CD1c-positive myeloid dendritic cell (primary cell): ENCODE measurements around the gene CCDC182.

Experiments used
- DNase-seq: peaks from one replicate; pipeline ENCODE4 v3.0.0-alpha.2; 2016; ENCODE audit errors: extremely low spot score

CCDC182 gene

DNA sequence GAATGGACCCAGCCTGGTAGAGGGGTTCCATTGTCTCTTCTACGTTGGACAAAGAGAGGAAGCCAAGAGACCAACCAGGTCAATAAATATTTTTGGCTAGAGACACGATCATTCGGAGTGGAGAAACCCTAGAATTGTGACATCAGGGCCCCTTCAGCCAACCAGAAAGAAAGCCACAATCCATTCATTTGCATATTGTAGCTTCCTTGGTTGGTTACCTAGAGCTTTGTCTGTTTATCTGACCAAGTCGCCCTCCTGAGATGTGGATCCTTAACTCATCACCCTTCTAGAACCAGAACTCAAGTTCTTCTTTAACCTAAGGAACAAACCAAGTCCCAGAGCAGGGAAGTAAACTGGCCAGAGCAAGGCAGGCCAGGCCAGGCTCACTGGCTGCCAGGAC is at the start of gene CCDC182:
Gene CCDC182, minus strand, starts transcription at position 58 of the 400 bp plus-strand sequence. Its CDS starts 27 bp downstream, at position 31.
- DNase-seq: peak; percentile 4

GRCh38 chr17:57794841-57795240 is 49.7 kb upstream of the CCDC182 start:
- no peak for DNase-seq

DNA sequence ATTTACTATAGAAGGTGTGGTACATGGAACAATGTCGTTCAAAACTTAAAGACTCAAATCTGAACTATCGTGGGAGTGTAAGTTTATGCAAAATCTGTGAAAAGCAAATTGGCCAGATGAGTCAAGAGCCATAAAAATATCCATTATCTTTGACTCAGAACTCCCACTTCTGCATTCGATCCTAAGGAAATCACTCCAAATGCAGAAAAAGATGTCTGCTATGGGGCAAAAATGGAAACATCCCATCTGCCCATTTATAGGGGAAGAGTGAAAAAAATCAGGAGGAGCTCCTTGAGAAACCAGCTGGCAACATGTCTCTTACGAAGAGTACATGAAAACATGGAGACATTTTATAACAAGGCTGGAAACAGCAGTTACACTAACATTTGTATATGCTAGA is 43.6 kb upstream of the CCDC182 start:
- DNase-seq: peak; percentile 42

DNA sequence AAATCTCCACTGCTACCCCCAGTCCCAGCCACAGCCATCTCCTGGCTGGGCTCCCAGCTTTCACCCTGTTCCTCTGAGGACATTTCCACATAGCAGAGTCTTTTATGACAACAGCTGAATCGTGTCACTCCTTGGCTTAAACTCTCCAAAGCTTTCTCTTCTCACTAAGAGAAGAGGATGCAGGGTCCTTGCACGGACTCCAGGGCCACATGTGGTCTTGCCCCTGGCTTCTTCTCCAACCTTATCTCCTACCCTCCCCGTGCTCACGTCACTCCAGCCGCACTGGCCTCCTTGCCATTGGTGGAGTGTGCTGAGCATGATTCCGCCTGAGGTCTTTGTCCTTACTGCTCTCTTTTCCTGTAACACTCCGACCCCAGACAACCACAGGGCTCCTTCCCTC is 39.9 kb upstream of the CCDC182 start:
- DNase-seq: no peak

- no peak for DNase-seq
These were observed 39.3 kb upstream of the CCDC182 start for GRCh38 chr17:57784226-57784895.

- DNase-seq: peak; percentile 94
These were observed 38.2 kb upstream of the CCDC182 start for GRCh38 chr17:57783338-57783742.

GRCh38 chr17:57782647-57783337 is 37.7 kb upstream of the CCDC182 start:
- peak; percentile 19 for DNase-seq

DNA sequence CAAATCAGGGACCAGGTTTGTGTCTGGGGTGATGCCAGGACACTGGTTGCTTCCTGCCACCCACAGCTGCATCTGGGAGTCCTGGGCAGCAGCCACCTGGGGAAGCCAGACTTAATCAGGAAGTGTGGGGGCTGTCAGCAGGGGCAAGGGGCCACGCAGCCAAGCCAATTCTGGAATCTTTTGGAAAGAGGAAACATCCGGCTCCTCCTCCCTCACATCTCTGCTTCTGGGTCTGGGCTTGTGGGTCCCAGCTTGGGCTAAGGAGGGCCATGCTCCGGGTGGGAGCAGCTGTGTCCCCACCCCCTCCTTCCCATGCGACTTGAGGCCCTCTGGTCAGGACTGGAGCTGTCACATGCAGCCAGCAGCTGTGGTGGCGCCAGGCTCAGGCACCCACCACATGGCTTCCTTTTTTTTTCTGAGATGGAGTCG is 37.0 kb upstream of the CCDC182 start:
- DNase-seq: peak; percentile 52

DNA sequence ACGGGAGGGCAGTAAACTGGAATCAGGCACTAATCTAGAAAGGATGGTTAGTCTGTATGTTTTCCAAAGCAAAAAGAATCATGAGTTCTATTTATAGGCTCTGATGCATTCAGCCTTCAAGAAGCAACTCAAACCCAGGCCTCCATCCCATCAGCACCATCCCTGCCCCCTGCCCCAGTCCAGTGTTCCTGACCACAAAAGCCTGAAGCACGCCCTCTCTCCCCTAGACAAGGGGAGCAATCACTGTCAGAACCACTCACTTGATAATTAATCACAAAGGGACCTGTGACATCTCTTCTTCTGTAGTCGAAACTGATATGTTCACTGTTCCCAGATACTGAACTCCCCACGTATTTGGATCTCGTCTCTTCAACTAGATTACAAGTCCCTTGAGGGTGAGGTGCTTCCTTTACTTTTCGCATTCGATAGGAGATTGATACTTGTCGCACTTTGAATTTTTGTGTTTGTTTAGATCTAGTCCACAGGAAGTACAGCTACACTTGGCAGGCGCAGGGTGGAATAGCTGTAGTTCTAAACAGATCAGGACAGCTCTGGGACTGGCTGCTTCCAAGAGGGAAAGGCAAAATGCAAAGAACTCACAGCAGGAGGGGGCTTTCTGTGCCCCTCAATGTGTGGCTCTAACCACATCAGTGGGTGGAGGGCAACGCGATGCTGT is 36.4 kb upstream of the CCDC182 start:
- DNase-seq: no peak

DNA sequence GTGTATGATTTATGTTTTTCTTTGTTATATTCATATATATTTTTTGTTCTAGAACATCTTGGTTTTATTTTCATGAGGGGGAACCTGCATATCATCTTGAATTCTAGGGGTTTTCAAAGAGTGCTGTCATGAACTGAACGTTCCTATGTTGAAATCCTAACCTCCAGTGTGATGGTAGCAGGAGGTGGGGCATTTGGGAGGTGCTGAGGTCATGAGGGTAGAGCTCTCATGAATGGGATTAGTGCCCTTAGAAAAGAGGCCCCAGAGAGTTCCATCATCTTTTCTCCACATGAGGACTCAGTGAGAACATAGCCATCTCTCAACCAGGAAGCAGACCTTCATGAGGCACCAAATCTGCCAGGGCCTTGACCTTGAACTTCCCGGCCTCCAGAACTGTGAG is 34.6 kb upstream of the CCDC182 start:
- no peak for DNase-seq

DNA sequence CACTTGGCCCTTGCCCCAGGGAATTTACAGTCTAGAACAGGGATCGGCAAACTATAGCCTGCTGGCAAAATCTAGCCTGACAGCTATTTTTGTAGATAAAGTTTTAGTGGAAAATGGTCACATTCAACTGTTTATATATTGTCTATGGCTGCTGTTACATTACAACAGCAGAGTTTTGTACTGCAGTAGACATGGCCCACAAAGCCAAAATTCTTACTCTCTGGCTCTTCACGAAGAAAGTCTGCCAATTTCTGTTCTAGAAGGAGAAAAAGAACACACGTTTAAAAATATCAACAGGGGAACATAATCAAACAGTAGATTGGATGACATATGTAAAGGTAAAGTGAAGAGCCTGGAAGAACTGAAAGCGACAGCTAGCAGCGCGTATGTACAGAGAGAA is 33.2 kb upstream of the CCDC182 start:
- no peak for DNase-seq

GRCh38 chr17:57776366-57776765 is 31.3 kb upstream of the CCDC182 start:
- no peak for DNase-seq

- no peak for DNase-seq
These were observed 29.8 kb upstream of the CCDC182 start for GRCh38 chr17:57774872-57775271.

DNA sequence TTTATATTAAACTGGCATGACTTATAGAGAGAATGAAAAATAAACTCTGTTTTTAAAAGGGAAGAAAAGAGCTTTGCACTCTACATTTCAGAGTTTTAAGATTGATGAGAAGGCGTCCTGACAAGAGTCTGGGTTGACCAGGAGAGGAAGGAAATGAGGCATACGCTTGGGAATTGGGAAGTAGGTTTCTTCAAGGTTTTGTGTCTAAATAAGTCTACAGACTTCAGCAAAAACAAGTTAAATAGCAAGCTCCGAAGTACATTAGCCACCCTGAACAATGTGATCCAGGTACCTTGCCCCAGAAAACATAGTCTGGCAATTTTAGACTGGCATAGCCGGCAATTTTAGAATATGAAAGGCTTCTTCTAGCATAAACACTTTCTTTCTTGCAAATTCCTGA is 28.5 kb upstream of the CCDC182 start:
- DNase-seq: peak; percentile 41

- no peak for DNase-seq
These were observed 27.7 kb upstream of the CCDC182 start for GRCh38 chr17:57772774-57773173.

DNA sequence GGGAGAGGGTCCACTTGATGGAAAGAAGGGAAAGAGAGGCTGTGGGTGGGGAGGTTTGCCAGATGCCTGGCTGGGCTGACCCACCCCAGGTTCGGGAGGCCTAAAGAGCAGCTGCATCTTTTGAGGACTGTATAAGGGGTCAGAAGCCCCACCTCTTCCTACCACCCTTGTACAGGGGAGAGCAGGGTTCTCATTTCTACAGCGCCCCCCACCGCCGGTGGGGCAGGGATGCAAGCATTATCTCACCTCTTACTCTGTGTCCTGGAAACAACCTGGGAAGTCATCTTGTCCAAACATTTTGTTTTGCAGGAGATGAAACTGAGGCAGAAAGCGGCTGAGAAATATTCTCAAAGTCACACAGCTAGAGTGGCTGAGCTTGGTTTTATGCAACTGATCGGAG is 22.5 kb upstream of the CCDC182 start:
- no peak for DNase-seq

GRCh38 chr17:57766318-57766943 is 21.3 kb upstream of the CCDC182 start:
- no peak for DNase-seq

- no peak for DNase-seq
These were observed 17.6 kb upstream of the CCDC182 start for GRCh38 chr17:57762452-57763395.

DNA sequence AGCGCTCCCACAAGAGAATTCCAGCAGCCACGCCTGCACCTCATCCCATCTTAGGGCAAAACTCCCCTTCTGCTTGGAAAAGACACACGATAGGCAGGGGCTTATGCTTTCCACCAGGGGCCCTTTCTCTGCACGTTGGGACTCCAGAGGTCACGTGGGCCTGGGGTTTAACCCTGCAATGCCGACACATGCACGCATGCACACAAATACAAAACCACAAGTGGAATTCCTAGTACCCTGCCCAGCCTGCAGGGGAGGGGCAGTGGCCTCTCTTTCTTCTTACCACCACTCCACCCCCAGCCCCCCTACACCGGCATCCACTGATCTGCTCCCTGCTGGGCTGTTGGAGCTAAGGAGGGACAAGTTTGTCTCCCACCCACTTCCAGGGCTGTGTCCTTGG is 16.8 kb upstream of the CCDC182 start:
- no peak for DNase-seq

GRCh38 chr17:57760046-57760445 is 14.9 kb upstream of the CCDC182 start:
- no peak for DNase-seq

GRCh38 chr17:57758654-57759053 is 13.6 kb upstream of the CCDC182 start:
- no peak for DNase-seq
